M059J (cell line): Measurements from ENCODE around the gene ATP7A. TPM values are rescaled to one million over a fixed set of nuclear protein-coding genes. Genes with fewer than 3 reads are reported as not detected.
A peak's percentile ranks its signal among the peaks of the same experiment; 100 is the strongest.
"Not testable (repeated sequence)": the region's sequence is repeated elsewhere in the genome, so short reads cannot be mapped to it uniquely, and the experiment has no call there.

Experiments used
- DNase-seq: peaks from one replicate; pipeline ENCODE4 v3.0.0-alpha.2; 2012; ENCODE audit warnings: low read depth
- total RNA-seq: library from RNA; depleted of rRNA; stranded (reverse); fragments of >200 nt; shearing (Covaris generic); gene quantifications from 2 replicates; pipeline ENCODE4 v1.2.3, GENCODE V29; 2014; rRNA removed

The ATP7A gene
- total RNA-seq: 9.8 and 12.8 TPM in 2 replicates

DNA sequence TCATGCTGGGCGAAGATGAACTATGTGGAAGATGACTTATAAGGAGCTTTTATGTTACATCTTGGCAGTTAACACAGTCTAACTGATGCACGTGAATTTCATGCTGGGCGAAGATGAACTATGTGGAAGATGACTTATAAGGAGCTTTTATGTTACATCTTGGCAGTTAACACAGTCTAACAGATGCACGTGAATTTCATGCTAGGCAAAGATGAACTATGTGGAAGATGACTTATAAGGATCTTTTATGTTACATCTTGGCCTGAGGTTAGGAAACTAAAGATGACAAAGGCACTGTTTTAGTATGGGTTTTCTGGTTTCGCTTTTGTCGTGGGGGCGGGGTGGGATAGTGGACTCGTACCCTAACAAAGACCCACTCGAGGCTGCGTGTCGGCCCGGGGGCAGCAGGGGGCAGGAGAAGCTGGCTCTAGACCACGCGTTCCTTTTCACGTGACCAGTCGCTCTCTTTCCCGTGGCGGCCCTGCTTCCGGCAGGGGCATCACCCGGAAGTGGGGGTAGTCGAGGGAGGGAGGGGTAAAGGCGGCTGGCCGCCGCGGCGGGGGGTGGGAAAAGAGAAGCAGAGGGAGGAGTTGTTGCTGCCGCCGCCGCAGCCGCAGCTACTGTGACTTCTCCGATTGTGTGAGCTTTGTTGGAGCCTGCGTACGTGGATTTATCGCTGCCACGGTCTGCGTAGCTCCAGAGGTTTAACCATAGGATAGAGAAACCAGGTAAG is at the start of gene ATP7A:
Gene ATP7A, plus strand, starts transcription at position 586 of the 733 bp plus-strand sequence. CDS start 60,949 bp downstream, outside the sequence.
- DNase-seq: peak; percentile 94

GRCh38 chrX:77875372-77875771 is 35.1 kb upstream of the ATP7A start:
- no peak for DNase-seq

DNA sequence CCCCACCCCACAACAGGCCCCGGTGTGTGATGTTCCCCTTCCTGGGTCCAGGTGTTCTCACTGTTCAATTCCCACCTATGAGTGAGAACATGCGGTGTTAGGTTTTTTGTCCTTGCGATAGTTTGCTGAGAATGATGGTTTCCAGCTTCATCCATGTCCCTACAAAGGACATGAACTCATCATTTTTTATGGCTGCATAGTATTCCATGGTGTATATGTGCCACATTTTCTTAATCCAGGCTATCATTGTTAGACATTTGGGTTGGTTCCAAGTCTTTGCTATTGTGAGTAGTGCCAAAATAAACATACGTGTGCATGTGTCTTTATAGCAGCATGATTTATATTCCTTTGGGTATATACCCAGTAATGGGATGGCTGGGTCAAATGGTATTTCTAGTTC is 29.1 kb upstream of the ATP7A start:
- DNase-seq: not testable (repeated sequence)

DNA sequence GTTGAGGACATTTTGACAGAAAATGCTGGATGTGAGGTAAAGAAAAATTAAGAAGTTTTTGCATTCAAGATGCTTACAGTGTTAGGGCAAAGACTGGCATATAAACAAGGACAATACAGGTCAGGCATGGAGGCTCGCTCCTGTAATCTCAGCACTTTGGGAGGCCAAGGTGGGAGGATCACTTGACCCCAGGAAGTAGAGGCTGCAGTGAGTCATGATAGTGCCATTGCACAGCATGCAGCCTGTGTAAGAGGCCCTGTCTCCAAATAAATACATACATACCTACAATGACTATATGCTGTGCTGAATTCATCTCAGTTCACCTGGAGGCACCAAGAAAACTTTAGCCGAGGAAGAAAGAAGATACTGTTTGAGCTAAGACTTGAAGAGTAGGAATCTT is 17.6 kb upstream of the ATP7A start:
- no peak for DNase-seq

GRCh38 chrX:77893713-77894112 is 16.8 kb upstream of the ATP7A start:
- no peak for DNase-seq

DNA sequence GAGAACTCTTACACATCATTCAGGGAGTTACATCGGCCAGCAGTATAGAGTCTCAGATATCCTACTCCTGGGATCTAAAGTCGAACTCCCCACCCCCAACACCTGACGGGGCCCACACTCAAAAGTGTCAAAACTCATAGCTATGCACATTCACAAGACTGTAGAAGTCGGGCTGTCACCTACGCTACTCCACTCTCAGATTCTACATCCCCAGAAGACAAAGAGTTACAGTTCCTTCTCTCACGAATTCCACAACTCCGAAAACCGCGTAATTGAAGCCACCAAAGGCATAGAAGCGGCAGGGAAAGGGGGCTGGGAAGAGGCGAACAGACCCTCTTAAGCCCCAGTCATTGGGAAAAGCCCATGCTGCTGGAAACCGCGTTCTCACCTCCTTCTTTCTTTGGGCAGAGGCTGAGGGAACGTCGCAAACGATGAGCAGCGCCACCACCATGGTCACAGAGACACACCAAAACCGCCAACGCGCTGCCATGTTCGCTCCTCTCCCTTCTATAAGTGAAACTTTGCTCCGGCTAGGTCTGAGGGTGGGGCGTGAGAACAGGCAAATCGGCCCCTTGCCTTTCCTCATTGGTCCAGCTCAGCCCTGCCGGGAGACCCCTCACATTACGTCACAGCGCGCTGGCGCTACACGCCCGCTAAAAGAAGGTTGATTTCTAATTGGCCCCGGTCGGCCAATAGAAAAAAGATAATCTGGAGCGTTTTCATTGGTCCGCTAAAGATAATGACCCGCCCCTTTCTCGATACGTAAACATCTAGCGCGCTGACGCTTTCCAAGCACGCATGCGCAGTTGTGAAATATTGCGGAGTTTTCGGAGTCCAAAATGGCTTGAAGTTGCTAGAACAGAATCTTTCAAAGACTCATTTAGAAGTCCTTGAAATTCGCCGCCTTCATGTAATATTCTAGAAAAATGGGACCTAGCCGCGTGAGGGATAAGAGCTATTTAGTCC is 15.3 kb upstream of the ATP7A start, which contains the start of gene MAGT1:
Gene MAGT1, minus strand, starts transcription at position 515 of the 966 bp plus-strand sequence. Its CDS starts 25 bp downstream, at position 490.
- peak; percentile 98 for DNase-seq

- DNase-seq: peak; percentile 98
Measured at GRCh38 chrX:77899081-77899828, 11.2 kb upstream of the ATP7A start, which contains the start of gene COX7B. Gene COX7B, plus strand, starts transcription at chrX:77899468. Its CDS starts 86 bp downstream, at chrX:77899554.

DNA sequence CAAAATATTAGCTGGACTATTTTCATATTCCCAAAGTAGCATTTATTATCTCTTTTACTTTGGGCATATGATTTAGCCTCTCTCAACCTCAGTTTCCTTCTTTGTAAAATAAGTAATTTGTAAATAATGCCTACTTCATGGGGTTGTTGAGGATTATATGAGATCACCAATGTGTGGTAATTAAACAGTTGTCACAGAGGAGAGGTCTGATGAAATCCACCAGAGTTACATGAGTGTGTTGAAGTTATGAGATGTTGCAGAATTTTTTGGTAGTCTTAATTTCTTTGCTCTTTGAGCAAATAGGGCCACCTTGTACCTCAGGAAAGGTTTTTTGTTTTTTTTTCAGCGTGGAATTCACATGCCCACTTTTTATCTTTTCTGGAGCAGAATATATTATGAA is 9.8 kb upstream of the ATP7A start:
- no peak for DNase-seq

DNA sequence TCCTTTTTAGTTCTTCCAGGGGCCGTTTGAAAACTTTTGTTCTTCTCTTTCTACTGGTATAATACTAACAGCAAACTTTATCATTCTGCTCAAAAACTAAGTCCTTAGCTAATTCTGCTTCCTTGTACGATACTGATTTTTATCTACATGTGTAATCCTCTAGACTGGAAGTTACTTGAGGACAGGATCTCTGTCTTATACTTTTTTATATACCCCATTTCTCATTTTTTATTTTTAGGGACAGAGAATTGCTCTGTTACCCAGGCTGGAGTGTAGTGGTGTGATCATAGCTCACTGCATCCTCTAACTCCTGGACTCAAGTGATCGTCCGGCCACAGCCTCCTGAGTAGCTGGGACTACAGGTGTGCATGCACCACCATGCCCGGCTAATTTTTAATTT is 9.0 kb upstream of the ATP7A start:
- no peak for DNase-seq

- DNase-seq: no peak
Measured at GRCh38 chrX:77917294-77917933, 6.9 kb downstream of the ATP7A start.

DNA sequence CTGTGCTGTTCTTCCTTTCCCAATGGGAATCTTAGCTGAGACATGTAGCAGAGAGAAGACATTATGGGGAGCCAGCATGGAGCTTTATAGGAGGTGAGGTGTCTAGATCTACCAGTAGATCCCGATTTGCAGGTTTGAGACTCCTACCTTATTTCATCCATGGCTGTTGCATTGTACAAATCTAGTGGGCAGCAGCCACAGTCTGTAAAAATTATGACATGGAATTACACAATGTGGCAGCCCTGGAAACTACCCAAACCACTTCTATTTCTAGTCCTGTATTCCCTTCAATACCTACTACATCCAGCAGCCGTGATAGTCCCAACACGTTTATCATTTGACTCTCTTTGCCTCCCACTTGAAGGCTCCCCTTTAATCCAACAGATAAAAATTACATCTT is 8.1 kb downstream of the ATP7A start:
- DNase-seq: peak; percentile 53

- DNase-seq: not testable (repeated sequence)
Measured at GRCh38 chrX:77919370-77919769, 8.9 kb downstream of the ATP7A start.

- no peak for DNase-seq
Measured at GRCh38 chrX:77922787-77923186, 12.3 kb downstream of the ATP7A start.

DNA sequence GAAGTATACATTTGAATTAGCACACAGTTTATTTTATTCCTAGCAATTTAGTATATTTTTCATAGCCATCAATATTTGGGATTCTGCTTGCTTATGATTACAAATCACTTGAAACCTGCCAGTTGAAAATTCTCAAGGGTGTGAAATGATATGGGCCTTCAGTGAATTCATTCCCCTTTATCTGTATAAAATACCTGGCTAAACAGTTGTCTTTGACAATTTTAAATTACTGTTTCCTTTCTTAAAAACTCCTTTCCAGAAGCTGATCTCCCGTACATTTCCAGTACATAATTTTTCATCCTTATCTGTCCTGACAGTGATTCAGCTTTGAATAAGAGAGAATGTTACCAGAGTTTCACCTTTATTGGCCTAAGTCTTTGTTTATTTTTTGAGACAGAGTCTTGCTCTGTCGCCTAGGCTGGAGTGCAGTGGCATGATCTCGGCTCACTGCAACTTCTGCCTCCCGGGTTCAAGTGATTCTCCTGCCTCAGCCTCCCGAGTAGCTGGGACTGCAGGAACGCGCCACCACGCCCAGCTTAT is 13.9 kb downstream of the ATP7A start:
- DNase-seq: no peak

DNA sequence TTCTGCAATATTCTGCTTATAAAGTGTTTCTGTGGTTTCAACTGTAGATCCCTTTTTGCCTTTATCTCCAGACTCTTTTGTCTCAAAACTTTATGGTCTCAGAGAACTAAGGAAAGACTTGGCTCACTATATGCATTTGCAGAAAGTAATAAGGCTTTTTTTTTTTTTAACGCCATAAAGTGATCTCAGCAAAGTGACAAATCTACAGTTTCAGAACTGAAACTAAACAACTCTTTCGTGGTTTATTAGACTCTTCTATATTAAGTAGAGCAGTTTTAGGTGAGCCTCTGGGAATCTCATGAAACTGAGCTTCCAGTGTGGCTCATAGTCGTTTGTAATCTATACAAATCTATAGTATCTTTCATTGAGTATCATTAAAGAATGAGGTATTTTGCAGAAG is 15.3 kb downstream of the ATP7A start:
- no peak for DNase-seq

DNA sequence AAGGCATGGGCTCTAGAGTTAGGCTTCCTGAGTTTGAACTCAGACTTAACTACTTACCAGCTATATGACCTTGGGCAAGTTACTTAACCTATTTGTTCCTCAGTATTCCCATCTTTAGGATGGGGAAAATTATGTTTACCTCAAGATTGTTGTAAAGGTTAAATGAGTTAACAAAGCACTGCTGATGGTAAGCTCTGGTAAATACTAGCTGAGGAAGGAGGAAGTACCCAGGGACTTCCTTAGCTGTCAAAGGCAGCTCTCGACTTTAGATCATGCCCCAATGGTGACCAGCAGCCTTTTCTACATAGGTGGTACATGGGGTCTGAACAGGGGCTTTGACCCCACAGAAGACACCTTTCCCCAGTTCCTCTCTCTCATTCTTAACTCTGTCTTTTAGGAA is 20.1 kb downstream of the ATP7A start:
- no peak for DNase-seq

DNA sequence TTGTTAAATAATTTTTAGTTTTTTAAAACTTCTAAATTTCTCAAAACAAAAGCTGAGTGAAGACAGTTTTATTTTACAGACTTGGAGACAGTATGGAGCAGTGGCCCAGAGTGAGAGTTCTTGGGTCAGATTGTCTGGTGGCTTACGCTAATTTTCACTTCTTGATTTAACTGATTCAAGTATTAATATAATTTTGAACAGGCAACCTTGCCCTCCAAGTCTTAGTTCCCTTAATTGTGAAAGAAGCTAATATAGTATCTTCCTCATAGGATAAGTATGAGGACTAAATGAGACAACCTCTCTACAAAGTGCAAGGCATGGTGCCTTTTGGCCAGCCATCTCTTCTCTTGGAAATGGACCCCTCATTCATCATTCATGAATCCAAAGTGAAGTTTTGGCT is 25.4 kb downstream of the ATP7A start:
- no peak for DNase-seq

GRCh38 chrX:77936299-77936698 is 25.8 kb downstream of the ATP7A start:
- no peak for DNase-seq

GRCh38 chrX:77937291-77937690 is 26.8 kb downstream of the ATP7A start:
- DNase-seq: peak; percentile 80

GRCh38 chrX:77938083-77938680 is 27.7 kb downstream of the ATP7A start:
- DNase-seq: no peak
